ENCODE data around the gene SLC11A2. TPM values are rescaled to one million over a fixed set of nuclear protein-coding genes. Genes with fewer than 3 reads are reported as not detected.
"Not testable (repeated sequence)": the region's sequence is repeated elsewhere in the genome, so short reads cannot be mapped to it uniquely, and the experiment has no call there.

Gene SLC11A2
- polyA plus RNA-seq, 3 donors = 11.7 to 69.0 (median 14.9) TPM

DNA sequence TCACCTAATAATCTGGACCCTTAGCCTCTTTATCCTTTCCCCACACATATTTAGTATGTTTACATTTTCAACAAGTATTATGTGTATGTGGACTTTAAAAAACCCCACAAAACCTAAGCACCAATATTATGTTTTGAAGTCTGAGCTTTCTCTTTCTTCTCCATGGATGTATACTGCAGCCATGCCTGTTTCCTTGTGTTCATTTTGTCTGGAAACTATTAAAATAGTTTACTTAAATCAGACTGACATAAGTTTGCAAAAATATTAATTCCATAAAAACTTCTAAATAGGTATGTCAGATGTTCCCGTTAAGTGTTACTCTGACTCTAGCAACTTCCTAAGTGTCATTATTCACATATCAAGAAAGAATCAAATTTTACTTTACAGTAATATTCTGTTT is 70.9 kb downstream of the SLC11A2 start:
- no peaks in the 10 kb centered on the region for H3K36me3 ChIP-seq (replicated peaks in 1 of 2; ENCODE audit: control insufficient read depth in 1 of 2, insufficient read depth in 2 of 2, low read length in 2 of 2)
- Mint-ChIP-seq H3K4me1 (peaks cover 6% of the 10 kb centered on the region), H3K27ac (no peak overlapping the region), H3K36me3 (peaks cover 0 to 3% of the 10 kb centered on the region in 2 donors), H3K9me3 (peaks cover 0 to 3% (median 0%) of the 10 kb centered on the region in 7 donors), H3K27me3 (ENCODE audit: low read depth in 3 of 3) (no peaks in the 10 kb centered on the region), H3K4me3 (no peak overlapping the region)
- no peak overlapping the region for H3K4me2 ChIP-seq (replicated peaks; ENCODE audit: extremely low read depth, low read length, poor library complexity, severe bottlenecking)
- H3K27me3 ChIP-seq (ENCODE audit: control insufficient read depth in 2 of 2, insufficient read depth in 2 of 2, low read length in 2 of 2) = no peaks in the 10 kb centered on the region
- no peak overlapping the region for H3K9ac ChIP-seq (ENCODE audit: insufficient read depth, low read length, poor library complexity, severe bottlenecking)
- peaks cover 4 to 10% of the 10 kb centered on the region in 2 donors for H3K4me1 ChIP-seq (ENCODE audit: control insufficient read depth in 1 of 2, insufficient read depth in 2 of 2, low read length in 2 of 2)
- TF ChIP-seq, protein P1, sequence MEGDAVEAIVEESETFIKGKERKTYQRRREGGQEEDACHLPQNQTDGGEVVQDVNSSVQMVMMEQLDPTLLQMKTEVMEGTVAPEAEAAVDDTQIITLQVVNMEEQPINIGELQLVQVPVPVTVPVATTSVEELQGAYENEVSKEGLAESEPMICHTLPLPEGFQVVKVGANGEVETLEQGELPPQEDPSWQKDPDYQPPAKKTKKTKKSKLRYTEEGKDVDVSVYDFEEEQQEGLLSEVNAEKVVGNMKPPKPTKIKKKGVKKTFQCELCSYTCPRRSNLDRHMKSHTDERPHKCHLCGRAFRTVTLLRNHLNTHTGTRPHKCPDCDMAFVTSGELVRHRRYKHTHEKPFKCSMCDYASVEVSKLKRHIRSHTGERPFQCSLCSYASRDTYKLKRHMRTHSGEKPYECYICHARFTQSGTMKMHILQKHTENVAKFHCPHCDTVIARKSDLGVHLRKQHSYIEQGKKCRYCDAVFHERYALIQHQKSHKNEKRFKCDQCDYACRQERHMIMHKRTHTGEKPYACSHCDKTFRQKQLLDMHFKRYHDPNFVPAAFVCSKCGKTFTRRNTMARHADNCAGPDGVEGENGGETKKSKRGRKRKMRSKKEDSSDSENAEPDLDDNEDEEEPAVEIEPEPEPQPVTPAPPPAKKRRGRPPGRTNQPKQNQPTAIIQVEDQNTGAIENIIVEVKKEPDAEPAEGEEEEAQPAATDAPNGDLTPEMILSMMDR (IDR thresholded peaks at IDR 0.05) = no peak
- no peaks in the 10 kb centered on the region for H3K9me3 ChIP-seq (replicated peaks in 1 of 2; ENCODE audit: control insufficient read depth in 1 of 2, insufficient read depth in 1 of 2, low read length in 2 of 2)
- WGBS (ENCODE audit: insufficient coverage) = no CpG with 5 or more reads among the region's 1 CpG
- intact Hi-C loops (cut with micrococcal nuclease) = no loop called here
- no peaks in the 10 kb centered on the region for H4K20me1 ChIP-seq (ENCODE audit: insufficient read depth, low read length)
- H3K79me2 ChIP-seq (ENCODE audit: insufficient read depth, low read length) = no peaks in the 10 kb centered on the region
- no peak overlapping the region for H2AFZ ChIP-seq (ENCODE audit: insufficient read depth, low read depth, low read length, poor library complexity, severe bottlenecking)
- no peak overlapping the region for H3K4me3 ChIP-seq (replicated peaks in 1 of 3; ENCODE audit: low read depth in 2 of 3, low read length in 3 of 3)
- no peak overlapping the region for H3K27ac ChIP-seq (ENCODE audit: low read depth in 1 of 2, low read length in 2 of 2)
- DNase-seq = no peak

DNA sequence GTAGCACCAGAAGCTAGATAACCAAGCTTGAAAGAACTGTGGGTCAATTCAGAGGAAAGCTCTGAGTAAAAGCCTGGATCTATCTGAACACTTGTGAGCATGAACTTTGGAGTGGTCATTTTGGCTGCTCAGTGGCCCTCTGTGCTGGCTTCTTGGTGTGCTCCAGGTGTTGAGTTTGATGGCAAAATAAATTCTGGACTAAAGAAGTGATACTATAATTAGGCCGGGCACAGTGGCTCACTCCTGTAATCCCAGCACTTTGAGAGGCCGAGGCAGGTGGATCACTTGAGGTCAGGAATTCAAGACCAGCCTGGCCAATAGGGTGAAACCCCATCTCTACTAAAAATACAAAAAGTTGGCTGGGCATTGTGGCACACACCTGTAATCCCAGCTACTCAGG is 71.4 kb downstream of the SLC11A2 start:
- H3K27ac ChIP-seq (ENCODE audit: low read depth in 1 of 2, low read length in 2 of 2); H3K4me3 Mint-ChIP-seq; H3K36me3 ChIP-seq (replicated peaks in 1 of 2; ENCODE audit: control insufficient read depth in 1 of 2, insufficient read depth in 2 of 2, low read length in 2 of 2); H3K4me3 ChIP-seq (replicated peaks in 1 of 3; ENCODE audit: low read depth in 2 of 3, low read length in 3 of 3); H3K9ac ChIP-seq (ENCODE audit: insufficient read depth, low read length, poor library complexity, severe bottlenecking); H3K27ac Mint-ChIP-seq; H3K9me3 ChIP-seq (replicated peaks in 1 of 2; ENCODE audit: control insufficient read depth in 1 of 2, insufficient read depth in 1 of 2, low read length in 2 of 2); DNase-seq; H3K9me3 Mint-ChIP-seq; intact Hi-C loops (cut with micrococcal nuclease); H2AFZ ChIP-seq (ENCODE audit: insufficient read depth, low read depth, low read length, poor library complexity, severe bottlenecking); H3K36me3 Mint-ChIP-seq; H3K27me3 Mint-ChIP-seq (ENCODE audit: low read depth in 3 of 3); H3K4me1 Mint-ChIP-seq; H3K79me2 ChIP-seq (ENCODE audit: insufficient read depth, low read length); H3K4me2 ChIP-seq (replicated peaks; ENCODE audit: extremely low read depth, low read length, poor library complexity, severe bottlenecking); H3K27me3 ChIP-seq (ENCODE audit: control insufficient read depth in 2 of 2, insufficient read depth in 2 of 2, low read length in 2 of 2); H4K20me1 ChIP-seq (ENCODE audit: insufficient read depth, low read length); H3K4me1 ChIP-seq (ENCODE audit: control insufficient read depth in 1 of 2, insufficient read depth in 2 of 2, low read length in 2 of 2): not testable (repeated sequence)
- WGBS (ENCODE audit: insufficient coverage) = no CpG with 5 or more reads among the region's 2 CpGs
